Middle frontal gyrus (tissue), 1 donor: Measurements from ENCODE around the gene SLC36A3.
"Not testable (repeated sequence)": the region's sequence is repeated elsewhere in the genome, so short reads cannot be mapped to it uniquely, and the experiment has no call there.

ENCODE experiments used
- DNase-seq: peaks from one replicate; pipeline ENCODE4 v3.0.0-alpha.2; 2015; ENCODE audit warnings: low spot score; ENCODE audit errors: extremely low spot score

SLC36A3 gene

DNA sequence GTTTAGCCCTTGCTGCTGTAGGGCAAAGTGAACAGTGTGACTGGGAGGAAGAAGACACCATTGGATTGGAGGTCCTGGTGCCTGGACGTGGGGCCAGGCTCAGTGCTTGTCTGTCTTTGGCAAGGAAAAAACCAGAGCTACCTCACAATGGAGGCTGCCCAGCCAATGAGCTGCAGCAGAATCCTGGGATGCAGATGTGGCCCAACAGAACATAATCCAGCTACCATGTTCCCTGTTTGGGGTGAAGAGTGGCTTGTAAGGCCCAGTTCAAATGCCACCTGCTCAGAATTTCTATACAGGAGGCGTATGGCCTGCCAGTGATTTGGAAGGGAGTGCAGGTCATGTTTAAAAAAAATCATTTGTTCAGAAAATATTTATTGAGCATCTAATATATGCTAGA lies at the start of gene SLC36A3:
TSS of gene SLC36A3 (minus strand) at position 101 of the 400 bp plus-strand sequence. CDS start 412 bp downstream, outside the sequence.
- DNase-seq: no peak

DNA sequence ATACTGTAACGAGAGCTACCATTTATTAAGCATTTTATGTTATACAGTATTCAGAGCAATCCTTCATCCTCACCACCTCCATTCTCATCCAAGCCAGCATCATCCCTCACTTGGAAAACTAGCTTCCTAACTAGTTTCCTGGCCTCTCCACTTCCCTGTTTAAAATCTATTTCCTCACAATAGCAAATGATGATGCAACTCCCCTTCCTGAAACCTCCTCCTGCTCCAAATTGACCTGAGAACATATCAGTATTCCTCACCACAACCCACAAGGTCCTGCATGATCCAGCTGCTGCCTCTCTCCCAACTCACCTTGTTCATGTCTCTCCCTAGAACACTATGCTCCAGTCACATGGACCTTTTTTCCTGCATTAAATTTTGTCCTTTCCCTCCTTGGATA lies 48.1 kb upstream of the SLC36A3 start:
- no peak for DNase-seq

DNA sequence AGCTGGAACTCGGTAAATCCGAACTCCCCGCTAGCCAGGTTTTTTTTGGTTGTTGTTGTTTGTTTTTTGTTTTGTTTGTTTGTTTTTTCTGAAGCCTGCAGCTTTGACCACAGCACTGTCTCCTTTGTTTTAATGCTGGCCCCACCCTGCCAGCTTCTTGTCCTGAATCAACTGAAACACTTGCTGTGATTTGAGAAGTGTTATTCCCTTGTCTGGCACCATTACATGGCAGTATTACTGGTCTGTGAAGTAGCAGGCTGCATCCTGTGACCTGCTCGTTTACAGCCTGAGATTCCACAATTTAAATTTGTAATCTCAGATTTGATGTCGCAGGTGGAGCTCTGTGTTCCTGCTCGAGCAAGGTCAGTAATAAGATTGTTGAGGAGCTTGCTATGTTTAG lies 45.2 kb upstream of the SLC36A3 start:
- DNase-seq: no peak

DNA sequence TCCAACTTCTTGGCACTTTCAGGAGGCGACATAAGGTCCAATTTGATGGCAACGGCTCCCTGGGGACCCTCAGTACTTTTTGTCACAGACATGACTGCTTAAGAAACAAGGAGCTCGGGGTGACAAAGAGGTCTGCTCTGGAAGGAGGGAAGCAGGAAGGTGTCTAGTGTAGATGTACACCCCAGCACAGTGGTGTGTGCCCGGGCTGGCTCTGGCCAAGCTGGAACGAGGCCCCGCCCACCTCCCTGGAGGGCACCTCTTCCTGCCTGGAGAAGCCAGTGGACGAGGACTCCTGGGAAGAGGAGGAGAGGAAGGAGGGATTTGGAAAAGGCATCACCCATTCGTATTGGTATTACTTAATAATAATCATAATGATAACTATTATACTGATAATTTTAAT lies 43.8 kb upstream of the SLC36A3 start, which contains the start of gene SLC36A2:
TSS of gene SLC36A2 (minus strand) at position 191 of the 400 bp plus-strand sequence. CDS start at position 92, 99 bp downstream.
- no peak for DNase-seq

DNA sequence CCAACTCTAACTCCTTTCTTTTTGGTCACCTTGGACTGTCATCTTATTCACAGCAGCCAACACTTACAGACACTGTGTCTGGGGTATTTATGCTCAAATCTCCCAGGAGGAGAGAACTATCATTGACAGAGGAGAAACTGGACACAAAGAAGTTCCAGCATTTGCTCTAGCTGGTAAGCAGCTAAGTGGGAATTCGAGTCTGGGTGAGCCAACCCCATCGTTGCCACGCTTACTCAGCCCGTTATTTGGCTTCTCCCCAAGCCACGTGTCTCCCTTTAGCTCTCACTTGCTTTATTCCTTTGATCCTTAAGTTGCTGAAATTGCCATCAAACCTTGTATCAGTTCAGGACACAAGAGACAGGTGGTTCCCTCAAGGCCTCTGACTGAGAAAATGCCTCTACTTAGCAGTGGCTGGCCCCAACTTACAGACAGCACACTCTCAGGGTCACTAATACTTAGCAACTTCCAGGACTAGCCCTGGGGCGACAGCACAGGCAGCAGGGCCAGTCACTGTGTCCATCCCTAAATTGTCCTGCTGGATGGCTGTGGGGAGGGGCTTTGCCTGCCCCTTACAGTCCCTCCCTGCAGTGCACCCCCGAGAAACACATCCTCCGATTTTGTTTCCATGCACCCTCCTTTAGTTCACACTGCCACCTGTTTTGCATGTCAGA lies 42.4 kb upstream of the SLC36A3 start:
- no peak for DNase-seq

DNA sequence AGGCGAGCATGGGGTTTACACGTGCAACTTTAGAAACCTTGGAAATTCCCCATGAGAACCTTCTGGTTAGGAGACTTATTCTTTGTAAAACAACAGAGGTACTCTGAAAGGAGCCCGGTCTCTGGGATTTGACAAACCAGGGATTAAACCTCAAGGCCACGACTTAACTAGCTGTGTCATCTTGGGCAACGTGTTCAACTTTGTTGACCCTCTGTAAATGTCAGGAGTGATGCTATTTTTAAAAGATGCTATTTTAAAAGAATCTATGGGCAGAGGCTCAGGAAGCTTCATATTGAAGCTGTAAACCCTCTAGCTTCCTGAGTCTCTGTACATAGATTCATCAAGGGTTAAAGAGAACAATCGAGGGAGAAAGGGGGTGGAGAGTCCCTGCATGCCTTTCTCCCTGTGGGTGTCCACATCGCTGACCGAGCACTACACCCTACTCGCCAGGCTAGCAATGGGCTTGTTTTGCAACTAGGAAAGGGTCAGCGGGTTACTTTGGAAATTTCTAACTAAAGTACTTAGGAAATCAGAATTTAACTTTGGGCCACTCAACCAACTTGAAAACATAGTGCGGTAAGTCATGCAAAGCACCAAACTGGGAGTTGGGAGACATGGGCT lies 41.7 kb upstream of the SLC36A3 start:
- DNase-seq: no peak

DNA sequence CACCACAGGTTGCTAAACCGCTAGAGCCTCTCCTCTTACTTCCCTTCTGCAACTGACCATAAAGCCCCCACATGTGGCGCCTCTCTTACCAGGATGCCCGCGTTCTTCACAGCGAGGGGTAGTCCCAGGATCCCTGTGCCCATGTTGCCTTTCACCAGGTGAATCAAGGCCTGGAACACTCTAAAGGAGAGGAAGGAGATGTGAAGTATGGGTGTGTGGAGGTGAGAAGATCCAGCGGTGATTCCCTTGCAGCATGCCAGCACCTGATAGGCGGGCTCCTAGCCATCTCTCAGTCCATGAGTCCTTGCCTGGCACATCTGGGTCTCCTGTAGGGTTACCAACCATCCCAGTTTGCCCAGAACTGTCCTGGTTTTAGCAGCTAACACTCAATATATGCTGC lies 40.5 kb upstream of the SLC36A3 start:
- no peak for DNase-seq

DNA sequence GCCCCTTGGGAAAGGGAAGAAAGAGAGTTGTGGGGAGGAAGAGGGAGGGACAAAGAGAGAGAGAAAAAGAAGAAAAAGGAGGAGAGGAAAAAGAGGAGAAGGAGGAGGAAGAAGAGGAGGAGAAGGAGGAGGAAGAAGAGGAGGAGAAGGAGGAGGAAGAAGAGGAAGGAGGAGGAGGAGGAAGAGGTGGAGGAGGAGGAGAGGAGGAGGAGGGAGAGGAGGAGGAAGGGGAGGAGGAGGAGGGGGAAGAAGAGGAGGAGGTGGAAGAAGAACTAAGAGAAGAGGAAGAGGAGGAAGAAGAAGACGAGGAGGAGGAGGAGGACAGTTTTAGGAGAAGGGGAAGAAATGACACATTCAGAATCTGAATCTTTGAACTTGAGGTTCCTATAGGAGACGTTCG lies 36.4 kb upstream of the SLC36A3 start:
- no peak for DNase-seq

DNA sequence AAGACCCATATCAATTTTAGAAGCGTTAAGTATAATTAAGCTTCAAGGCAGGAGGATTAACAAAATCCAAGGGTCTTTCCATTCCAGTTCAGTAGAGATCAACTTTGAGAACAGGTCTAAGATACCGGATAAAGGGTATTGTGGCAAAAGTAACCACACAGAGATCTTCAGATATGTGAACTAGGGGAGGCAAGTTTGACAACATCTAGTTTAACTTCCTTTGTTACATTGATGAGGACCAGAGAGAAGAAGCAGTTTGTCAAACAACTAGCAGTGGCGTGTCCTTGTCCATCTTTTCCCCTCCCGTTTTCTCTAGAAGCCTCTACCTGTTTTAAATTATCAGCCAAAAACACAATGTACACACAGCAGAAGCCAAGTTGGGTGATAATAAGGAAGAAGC lies 35.2 kb upstream of the SLC36A3 start:
- DNase-seq: no peak

DNA sequence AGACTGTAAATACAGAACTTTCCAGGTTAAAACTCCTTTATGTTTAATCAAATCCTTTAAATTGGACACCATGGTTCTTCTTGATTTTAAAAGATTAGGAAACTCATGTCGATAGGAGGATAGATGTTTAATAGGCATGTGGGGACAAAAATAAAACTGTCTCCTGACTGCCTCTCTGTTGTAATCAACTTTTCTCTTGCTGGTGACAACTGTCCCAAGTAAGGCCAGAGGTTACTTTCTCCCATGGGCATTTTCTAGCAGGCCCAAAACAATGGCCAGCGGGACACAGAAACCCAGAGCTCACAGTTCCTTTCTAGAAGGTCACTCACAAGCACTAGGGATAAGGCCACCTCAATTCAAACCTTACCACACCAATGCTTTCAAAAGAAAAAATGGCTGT lies 29.3 kb upstream of the SLC36A3 start:
- no peak for DNase-seq

DNA sequence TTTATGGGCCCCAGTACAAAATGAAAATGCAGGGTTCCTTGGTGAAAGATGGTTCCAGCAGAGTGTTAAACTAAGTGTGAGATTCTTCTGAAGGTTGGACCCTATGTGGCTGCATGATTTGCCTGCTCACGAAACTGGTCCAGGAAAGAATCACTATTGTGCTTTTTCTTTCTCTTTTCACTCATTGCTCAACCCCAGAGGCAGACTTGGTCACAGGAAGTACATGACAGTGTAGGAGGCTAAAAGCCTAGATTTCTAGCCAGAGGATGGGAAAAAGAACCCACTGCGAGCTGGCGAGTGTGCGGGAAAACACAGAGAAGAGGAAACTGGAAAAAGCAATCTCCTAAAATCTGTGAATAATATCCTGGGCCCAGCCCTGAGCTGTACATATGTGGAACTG lies 25.2 kb upstream of the SLC36A3 start:
- DNase-seq: no peak

DNA sequence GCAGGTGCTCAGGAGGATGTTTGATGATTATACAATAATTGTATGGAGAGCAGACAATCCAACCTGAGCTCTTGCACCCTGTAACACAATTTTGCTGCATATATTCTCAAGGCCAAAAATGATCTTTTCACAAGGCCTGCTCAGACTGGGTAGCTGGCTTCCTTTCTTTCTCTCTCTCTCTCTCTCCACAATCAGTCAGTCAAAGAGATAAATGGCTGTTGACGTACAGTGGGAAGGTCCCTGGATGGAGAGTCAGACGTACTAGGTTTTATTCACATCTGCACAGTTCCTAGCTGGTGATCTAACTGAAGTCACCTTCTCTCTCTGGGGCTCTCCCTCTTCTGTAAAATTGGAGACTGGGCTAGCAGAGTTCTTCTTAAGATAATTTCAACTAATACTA lies 24.0 kb upstream of the SLC36A3 start:
- no peak for DNase-seq

DNA sequence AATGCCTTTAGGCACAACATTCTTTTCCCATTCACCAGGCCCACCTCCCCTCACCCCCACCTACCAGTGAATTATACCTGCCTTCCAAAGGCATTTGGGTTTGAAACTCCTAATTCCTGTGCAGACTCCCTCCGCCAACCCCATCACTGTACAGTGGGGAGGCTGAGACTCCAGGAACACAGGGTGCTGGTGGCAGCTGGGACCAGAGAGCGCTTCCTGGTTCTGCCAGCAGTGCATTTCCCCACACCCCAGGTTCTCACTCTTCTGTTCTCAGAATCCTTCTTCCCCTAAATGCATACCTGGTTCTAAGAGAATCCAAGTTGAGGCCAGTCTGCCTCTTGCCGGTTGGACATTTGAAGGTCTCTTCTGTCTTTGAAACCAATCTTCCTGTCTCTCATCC lies 22.7 kb upstream of the SLC36A3 start:
- DNase-seq: no peak

DNA sequence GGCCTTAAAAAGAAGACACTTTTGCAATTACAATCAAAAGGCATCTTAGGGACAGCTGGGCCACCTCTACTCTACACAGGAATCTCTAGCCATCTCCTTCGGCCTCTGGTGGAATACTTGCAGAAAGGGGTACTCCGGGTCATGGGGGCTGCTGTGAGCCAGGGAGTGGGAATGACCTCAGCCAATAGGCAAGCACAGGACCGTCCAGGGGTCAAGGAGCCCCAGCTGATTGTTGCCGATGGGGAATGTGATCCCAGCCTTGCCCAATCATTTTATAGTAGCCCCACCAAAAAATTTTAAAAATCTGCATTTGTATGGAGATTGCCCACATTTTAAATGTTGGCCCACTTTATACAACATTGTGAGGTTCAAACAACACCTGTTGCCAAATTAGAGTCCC lies 16.9 kb upstream of the SLC36A3 start:
- no peak for DNase-seq

DNA sequence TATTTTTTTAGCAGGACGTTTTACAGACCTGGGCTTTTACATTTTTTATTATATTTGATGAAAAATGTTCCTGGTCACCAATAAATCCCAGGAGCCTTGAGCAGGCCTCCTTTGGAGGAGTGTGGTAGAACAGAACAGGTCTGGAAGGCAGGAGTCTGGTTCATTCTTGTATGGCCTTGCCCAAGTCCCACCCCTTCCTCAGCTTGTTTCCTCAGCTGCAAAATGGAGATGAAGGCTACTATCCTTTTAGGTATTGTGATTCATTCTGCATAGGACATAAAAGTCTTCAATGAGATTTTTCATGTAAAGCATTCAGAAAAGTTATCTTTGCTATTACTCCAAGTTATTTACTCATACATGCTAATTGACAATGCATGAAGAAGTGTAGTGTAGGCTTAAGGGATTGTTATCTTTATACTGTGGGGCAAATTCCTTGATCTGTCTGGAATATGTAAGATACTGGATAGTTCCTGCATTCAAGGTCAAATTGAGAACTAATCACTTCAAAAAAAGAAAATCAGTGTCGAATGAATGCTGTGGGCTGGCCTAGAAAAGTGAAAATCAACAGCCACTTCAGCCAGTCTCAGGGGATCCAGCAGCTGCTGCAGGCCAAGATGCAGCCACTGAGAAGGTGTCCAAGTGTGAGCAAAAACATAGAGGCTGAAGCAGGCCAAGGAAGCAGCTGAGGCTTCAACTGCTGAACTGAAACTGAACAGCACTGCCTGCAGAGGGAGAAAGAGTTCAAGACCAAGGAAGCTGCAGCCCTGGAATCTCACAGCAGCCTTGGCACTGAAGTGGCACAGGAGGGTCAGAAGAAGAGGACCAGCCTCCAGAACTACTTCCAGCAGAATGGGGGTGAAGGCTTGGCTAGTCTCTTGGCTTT lies 15.5 kb upstream of the SLC36A3 start:
- DNase-seq: no peak

DNA sequence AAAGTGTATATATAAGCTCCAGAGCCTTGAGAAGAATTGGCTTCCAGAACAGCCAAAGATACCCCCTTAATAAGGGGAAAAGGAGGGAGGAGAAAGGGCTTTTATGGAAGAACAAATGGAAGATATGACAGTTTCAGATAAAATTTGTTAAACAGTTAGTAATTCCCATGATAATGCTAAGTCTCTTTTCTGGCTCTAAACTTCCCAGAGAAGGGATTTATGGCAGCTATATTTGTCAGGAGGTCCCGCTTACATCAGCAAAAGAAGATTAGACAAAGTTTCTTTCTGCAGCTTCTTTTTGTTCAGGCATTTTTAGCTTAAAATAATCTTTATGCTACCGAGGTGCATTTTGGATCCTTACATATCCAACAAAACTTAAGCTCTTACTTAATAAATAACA lies 14.3 kb upstream of the SLC36A3 start:
- no peak for DNase-seq

DNA sequence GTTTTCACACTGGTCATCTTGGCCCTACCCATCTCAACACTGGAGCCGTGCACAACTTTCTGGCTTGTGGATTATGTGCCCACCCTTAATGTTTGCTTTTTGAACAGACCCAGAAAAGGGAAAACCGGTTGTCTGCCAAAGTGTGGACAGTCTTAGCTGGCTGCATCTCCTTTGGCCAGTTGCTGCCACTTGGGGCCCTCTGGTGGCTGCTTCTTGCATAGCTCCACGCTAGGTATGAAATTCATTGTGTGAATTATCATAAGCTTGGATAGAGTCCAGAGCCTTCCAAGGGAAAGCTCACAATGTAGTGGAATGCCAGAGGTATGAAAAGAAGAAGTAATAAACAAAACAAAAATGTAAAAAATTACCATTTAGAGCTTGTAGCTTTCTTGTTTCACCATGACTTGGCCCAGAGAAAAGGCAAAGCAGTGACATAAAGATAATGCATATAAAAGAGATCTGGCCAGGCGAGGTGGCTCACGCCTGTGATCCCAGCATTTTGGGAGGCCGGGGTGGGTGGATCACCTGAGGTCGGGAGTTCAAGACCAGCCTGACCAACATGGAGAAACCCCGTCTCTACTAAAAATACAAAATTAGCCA lies 12.5 kb upstream of the SLC36A3 start:
- no peak for DNase-seq

DNA sequence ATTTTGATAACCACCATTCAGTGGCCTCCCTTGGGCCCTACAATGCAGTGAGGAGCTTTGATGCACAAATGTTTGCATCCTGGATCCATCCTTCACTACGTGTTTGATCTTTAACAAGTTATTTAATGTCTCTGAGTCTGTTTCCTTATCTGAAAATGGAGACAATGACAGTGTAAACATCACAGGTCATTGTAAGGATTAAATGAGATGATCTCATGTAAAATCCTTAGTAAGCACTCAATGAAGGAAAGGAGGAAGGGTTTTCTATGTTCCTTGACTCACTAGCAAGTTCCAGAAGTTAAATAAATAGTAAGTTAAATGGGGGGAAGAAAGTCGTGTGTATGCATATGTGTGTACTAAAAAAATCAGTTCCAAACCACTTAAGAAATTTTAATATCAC lies 9.8 kb upstream of the SLC36A3 start:
- DNase-seq: no peak

DNA sequence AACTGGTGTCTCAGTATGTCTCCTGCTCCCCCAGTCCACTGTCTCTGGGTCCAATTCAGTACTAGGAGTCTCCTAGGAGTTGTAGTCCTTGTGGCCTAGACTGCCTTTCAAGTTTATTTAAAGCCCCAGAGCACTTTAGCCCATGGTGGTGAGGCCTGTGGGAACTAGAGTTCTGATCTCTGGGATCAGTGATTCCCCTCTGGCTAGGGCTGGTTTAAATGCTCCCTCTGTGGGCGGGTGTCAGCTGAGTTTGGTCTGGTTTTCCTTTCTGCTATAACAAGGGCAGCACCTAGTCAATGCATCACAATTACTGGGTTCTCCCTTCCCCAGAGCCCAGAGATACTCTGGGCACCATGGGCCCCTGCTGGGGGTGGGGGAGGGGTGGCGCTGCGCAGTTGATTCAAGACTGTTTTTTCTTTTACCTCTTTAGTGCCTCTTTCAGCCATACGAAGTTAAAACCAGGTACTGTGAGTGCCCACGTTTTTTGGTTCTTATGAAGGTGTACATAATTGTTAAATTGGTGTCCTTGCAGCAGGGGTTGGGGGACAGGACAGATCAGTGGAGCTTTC lies 9.3 kb upstream of the SLC36A3 start:
- DNase-seq: no peak

DNA sequence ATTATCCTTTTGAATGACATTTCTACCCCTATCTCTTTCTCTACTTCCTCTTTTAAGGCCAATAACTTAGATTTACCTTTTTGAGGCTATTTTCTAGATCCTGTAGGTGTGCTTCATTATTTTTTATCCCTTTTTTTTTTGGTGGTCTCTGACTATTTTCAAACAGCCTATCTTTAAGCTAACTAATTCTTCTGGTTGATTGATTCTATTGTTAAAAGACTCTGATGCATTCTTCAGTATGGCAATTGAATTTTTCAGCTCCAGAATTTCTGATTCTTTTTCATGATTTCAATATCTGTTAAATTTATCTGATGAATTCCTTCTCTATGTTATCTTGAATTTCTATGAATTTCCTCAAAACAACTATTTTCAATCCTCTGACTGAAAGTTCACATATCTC lies 7.4 kb upstream of the SLC36A3 start:
- DNase-seq: no peak

DNA sequence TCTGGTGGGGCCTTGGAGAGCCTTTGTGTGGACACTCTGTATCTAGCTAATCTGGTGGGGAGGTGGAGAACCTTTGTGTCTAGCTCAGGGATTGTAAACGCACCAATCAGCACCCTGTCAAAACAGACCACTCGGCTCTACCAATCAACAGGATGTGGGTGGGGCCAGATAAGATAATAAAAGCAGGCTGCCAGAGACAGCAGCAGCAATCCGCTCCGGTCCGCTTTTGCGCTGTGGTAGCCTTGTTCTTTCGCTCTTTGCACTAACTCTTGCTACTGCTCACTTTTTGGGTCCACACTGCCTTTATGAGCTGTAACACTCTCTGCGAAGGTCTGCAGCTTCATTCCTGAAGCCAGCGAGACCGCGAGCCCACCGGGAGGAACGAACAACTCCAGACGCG lies 6.3 kb upstream of the SLC36A3 start:
- not testable (repeated sequence) for DNase-seq

DNA sequence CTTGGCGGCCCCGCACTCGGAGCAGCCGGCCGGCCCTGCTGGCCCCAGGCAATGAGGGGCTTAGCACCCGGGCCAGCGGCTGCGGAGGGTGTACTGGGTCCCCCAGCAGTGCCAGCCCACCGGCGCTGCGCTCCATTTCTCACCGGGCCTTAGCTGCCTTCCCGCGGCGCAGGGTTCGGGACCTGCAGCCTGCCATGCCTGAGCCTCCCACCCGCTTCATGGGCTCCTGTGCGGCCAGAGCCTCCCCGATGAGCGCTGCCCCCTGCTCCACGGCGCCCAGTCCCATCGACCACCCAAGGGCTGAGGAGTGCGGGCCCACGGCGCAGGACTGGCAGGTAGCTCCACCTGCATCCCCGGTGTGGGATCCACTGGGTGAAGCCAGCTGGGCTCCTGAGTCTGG lies 5.7 kb upstream of the SLC36A3 start:
- DNase-seq: not testable (repeated sequence)
